K562 (cell line): Measurements from ENCODE around the gene XPO6.

Source experiments
- EZH2 ChIP-seq: IDR thresholded peaks from 2 replicates; pipeline ENCODE4 v1.6.1; 2012; ENCODE audit warnings: low read depth, mild to moderate bottlenecking, inconsistent platforms, low read length, borderline replicate concordance
- KAT2B ChIP-seq: IDR thresholded peaks from one replicate; pipeline ENCODE4 v1.6.1; 2012; ENCODE audit warnings: low read depth, mild to moderate bottlenecking, control low read depth, inconsistent platforms, low read length, moderate library complexity
- PCBP1 ChIP-seq: fragments of 200-400 bp; formaldehyde crosslinking; IDR thresholded peaks from 2 replicates; pipeline ENCODE4 v1.6.1; 2018; ENCODE audit warnings: mild to moderate bottlenecking, low read depth, low read length; ENCODE audit not compliant: poor library complexity, severe bottlenecking
- SMC3 ChIP-seq: conservative IDR thresholded peaks from 2 replicates; pipeline ENCODE4 v1.6.1; 2011; ENCODE audit warnings: low read depth, low read length, improper control_type of control experiment; ENCODE audit not compliant: insufficient read depth

DNA sequence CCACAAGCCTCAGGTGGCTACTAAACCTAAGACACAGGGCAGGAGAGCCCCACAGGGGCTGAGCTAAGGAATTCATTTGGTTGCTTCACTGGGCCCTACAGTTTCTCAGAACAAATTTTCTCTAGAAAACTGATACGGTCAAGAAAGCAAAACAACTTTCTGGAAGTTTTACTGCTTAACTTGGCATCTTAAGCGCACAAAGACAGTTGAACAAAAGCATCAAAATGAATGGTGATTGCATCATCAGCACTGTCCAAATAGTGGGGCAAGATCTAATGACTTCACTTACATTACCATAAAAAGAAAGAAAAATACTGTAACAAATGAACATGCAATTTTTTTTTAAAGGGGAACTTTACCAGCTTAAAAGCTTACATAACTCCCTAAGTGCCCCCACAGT lies 47.6 kb downstream of the XPO6 start:
- no peak for TF ChIP-seq PCBP1
- no peak for TF ChIP-seq KAT2B
- no peak for TF ChIP-seq SMC3
- TF ChIP-seq EZH2: no peak
